Neural crest cell (in vitro differentiated cells): ENCODE measurements around the gene RPTOR. TPM values are rescaled to one million over a fixed set of nuclear protein-coding genes. Genes with fewer than 3 reads are reported as not detected.
A peak's percentile ranks its signal among the peaks of the same experiment; 100 is the strongest.

ENCODE experiments used
- DNase-seq: peaks from one replicate; pipeline ENCODE4 v3.0.0; 2021; ENCODE audit warnings: low read depth, mixed read lengths, low spot score
- H3K27ac Mint-ChIP-seq: one replicate; pipeline ENCODE4 v1.8.0; 2021; ENCODE audit warnings: mild to moderate bottlenecking, mixed read lengths; ENCODE audit not compliant: unreplicated experiment
- H3K27me3 Mint-ChIP-seq: 2 replicates; pipeline ENCODE4 v1.8.0; 2021; ENCODE audit warnings: low read depth, mild to moderate bottlenecking, mixed read lengths
- H3K36me3 Mint-ChIP-seq: 2 replicates; pipeline ENCODE4 v1.8.0; 2021; ENCODE audit warnings: low read depth, mild to moderate bottlenecking, mixed read lengths
- H3K4me1 Mint-ChIP-seq: 2 replicates; pipeline ENCODE4 v1.8.0; 2021; ENCODE audit warnings: mixed read lengths
- H3K4me3 Mint-ChIP-seq: one replicate; pipeline ENCODE4 v1.8.0; 2021; ENCODE audit warnings: mild to moderate bottlenecking, mixed read lengths
- H3K9me3 Mint-ChIP-seq: 2 replicates; pipeline ENCODE4 v1.8.0; 2021; ENCODE audit warnings: mixed read lengths
- total RNA-seq: library from RNA; stranded (reverse); gene quantifications from 2 replicates; pipeline ENCODE4 v1.2.1, GENCODE V29; 2021
- TF ChIP-seq, protein P1 (sequence below): fragments of 200-600 bp; sonication (generic); conservative IDR thresholded peaks from 2 replicates; pipeline ENCODE4 v1.5.0; 2021; ENCODE audit warnings: antibody characterized with exemption, mild to moderate bottlenecking

The RPTOR gene
- total RNA-seq, 1 donor from 2014 or later = 41.1 TPM

DNA sequence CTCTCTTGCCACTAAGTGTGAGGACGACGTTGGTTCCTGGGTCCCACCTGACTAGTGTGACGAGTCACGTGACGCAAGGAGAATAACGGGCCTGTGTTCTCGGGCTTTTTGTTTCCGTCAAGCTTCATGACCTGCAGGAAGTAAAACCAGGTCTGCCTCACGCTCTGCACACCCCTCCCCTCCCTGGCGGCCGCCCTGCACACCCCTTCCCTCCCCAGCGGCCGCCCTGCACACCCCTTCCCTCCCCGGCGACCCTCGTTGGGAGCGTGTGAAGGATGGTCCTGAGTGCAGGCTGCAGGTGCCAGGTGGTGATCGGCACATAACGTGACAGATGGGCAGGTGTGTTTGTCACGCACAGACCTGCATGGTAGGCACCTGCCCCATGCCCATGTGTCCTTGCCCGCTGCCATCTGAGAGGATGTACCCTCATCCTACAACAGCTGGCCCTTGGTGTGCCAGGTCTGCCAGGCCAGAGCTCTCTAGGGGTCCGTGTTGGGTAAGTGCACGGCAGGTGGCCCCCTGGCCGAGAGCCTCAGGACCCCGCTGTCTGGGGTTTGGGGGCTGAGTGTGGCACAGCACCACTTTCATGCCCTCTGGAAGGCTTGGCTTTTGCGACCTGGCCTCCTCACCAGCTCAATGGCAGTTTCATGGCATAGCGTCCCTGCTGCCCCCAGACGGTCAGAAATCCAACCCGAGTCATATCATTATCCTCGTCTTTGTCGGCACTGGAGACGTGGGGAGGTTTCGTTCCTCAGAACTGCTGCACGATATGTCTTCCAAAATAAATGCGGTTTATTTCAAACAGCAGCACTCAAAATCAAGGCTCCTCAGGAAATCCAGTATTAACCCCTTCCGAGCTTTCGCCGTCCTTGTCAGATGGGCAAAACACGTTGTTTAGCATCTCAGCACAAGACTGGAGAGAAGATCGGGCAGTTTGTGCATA, 255.2 kb downstream of the RPTOR start:
- no peak overlapping the region for H3K4me3 Mint-ChIP-seq
- no peak for DNase-seq
- H3K27me3 Mint-ChIP-seq = no peaks in the 10 kb centered on the region
- H3K36me3 Mint-ChIP-seq = peaks cover 8% of the 10 kb centered on the region
- no peaks in the 10 kb centered on the region for H3K4me1 Mint-ChIP-seq
- H3K9me3 Mint-ChIP-seq = no peaks in the 10 kb centered on the region
- peak overlapping the region; percentile 81 for H3K27ac Mint-ChIP-seq
- TF ChIP-seq, protein P1, sequence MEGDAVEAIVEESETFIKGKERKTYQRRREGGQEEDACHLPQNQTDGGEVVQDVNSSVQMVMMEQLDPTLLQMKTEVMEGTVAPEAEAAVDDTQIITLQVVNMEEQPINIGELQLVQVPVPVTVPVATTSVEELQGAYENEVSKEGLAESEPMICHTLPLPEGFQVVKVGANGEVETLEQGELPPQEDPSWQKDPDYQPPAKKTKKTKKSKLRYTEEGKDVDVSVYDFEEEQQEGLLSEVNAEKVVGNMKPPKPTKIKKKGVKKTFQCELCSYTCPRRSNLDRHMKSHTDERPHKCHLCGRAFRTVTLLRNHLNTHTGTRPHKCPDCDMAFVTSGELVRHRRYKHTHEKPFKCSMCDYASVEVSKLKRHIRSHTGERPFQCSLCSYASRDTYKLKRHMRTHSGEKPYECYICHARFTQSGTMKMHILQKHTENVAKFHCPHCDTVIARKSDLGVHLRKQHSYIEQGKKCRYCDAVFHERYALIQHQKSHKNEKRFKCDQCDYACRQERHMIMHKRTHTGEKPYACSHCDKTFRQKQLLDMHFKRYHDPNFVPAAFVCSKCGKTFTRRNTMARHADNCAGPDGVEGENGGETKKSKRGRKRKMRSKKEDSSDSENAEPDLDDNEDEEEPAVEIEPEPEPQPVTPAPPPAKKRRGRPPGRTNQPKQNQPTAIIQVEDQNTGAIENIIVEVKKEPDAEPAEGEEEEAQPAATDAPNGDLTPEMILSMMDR = no peak

DNA sequence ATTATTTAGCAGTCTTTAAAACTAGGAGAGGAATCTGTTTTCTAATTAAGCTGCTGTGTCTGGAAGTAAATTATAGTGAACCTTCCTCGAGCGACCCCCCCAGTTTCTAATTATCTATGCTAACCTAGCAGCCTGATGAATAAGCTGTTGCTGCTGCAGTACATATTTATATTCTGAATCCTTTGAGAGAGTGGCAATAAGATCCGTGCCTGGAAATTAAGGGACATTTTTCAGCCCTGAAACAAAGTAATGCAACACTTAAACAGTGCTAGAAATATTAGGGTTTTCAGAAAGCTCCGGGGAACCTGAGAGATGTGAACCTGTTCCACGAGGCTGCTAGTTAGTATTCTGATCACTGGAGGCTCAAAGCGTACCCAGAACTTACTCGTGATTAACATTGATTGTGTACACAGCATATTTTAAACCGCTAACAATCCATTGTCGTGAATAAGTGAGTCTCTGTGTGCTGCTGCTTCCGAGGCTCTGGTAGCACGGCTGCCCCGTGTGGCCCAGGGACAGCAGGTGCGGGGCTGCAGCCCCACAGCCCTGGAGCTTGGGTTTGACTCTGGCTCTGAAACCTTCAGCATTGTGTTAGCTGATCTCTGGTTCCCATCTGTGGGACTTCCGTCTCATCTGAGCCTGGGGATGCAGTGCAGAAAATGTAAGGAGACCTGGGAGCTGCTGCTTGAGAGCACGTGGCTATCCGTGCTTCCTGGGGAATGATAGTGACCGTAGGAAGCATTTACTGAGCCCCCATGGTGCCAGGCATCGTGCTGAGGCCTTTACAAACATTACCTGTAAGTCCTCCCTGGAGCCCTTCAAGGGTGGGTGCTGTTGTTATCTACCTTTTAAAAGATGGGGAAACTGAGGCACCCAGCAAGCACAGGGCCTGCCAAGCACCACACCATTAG, 256.1 kb downstream of the RPTOR start:
- TF ChIP-seq, protein P1 = no peak
- Mint-ChIP-seq H3K9me3 (no peaks in the 10 kb centered on the region), H3K4me3 (no peak overlapping the region), H3K27me3 (no peaks in the 10 kb centered on the region), H3K4me1 (no peaks in the 10 kb centered on the region), H3K36me3 (peaks cover 10% of the 10 kb centered on the region), H3K27ac (no peak overlapping the region)
- no peak for DNase-seq

DNA sequence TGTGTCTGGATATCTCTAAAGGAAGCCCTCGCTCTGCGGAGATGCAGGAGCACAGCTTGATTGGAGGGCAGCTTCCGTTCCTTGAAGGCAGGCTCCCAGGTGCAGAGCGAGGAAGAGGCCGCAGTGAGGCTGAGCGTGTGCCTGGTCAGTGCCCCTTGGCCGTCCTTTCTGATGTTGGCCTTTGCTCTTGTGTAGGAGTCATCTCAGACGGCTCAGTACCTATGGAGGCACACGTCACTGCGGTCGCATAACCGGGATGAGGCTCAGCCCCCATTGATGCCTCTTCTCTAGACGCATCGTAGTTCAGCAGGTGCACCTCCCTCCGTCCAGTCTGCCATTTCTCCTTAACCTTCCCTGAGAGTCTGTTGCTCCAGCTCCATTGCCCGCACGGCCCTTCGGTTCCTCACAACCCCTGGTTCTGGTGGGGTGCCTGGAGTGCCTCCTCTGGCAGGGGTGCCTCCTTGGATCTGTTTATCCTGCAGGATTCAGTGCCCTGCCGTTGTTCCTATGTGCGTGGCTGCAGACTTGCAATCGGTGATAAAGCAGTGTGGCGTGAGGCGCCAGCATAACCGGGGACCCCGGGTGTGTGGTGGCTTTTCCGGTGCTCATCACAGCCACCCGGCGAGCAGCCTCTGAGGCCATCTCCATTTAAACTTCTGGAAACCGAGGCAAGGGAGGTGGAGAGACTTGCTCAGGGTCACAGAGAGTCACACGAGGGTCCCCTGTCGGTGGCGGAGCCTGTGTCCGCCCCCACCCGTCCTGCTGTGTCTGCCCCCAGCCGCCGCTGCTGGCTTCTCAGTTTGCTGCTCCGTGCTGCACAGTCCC, 258.2 kb downstream of the RPTOR start:
- H3K36me3 Mint-ChIP-seq = peaks cover 19% of the 10 kb centered on the region
- H3K27me3 Mint-ChIP-seq = no peaks in the 10 kb centered on the region
- H3K9me3 Mint-ChIP-seq = peaks cover 11% of the 10 kb centered on the region
- TF ChIP-seq, protein P1 = no peak
- H3K4me3 Mint-ChIP-seq = no peak overlapping the region
- no peak overlapping the region for H3K27ac Mint-ChIP-seq
- no peak for DNase-seq
- H3K4me1 Mint-ChIP-seq = no peaks in the 10 kb centered on the region

DNA sequence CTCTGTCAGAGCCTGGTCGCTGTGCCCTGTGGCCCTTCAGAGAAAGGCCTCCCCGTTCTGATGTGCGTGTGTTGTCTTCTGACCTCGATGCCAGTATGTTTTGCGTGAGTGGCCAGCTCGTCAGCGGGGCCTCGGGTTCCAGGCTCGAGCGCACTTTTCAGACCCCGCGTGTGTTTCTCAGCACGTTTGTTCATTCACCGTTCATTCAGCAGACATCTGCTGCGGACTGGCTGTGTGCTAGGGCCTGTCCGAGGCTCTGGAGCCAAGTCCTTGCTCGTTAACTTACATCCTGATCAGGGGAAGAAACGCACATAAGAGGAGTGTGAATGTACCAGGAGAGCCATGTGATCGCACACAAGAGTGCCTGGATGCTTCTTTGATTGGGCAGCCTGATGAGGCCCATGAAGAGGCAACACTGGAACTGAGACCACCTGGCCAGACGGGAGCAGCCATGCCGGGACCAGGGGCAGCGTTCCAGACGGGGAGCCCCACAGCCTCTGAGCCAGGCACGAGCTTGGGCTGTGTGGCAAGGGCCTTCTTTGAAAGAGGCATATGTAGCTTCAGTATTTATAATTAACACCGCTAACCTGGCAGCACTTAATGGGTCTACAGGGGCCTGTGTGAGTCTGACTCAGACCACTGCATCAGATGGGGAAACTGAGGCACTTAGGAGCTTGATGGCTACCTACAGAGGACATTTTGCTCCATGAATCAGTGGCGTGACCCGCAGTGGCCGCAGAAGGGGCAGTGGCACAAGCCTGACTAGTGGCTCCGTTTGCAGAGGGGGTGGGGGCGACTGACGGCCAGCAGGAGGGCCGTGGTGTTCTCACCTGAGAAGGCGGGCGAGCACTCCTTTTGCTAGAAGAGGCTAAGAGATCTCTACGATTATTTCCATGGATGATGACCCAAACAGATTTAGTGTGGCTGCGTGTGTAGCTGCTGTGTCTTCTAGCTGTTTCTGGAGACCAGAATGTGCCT, 259.1 kb downstream of the RPTOR start:
- H3K27me3 Mint-ChIP-seq = no peaks in the 10 kb centered on the region
- H3K36me3 Mint-ChIP-seq = peaks cover 24% of the 10 kb centered on the region
- H3K9me3 Mint-ChIP-seq = peaks cover 16% of the 10 kb centered on the region
- no peak overlapping the region for H3K27ac Mint-ChIP-seq
- TF ChIP-seq, protein P1 = no peak
- DNase-seq = no peak
- H3K4me3 Mint-ChIP-seq = no peak overlapping the region
- no peaks in the 10 kb centered on the region for H3K4me1 Mint-ChIP-seq
